B cell (primary cell): ENCODE data around the gene TCN2. TPM values are rescaled to one million over a fixed set of nuclear protein-coding genes. Genes with fewer than 3 reads are reported as not detected.
A peak's percentile ranks its signal among the peaks of the same experiment; 100 is the strongest.

ENCODE experiments used
- ATAC-seq: fragments of 200-7000 bp; cut with Tn5 transposase; one replicate; pipeline ENCODE4 v1.10.0; 2021; ENCODE audit warnings: low read depth, mild to moderate bottlenecking, moderate number of reproducible peaks, moderate library complexity
- CTCF ChIA-PET: fragments of 350-600 bp; sonication (Branson Sonifier 250); formaldehyde crosslinking; loops from one replicate; lab custom pipeline; 2021; ENCODE audit warnings: antibody characterized with exemption, inconsistent platforms; lab: Charles Lee
- POLR2A ChIA-PET: fragments of 350-600 bp; sonication (Branson Sonifier 250); formaldehyde crosslinking; loops from one replicate; lab custom pipeline; 2021; ENCODE audit warnings: antibody characterized with exemption; lab: Charles Lee
- DNase-seq: peaks from one replicate; pipeline ENCODE4 v3.0.0; 2013
- H2AFZ ChIP-seq: 2 replicates; pipeline ENCODE4 v1.6.1; 2012; ENCODE audit warnings: mild to moderate bottlenecking, low read depth, low read length; ENCODE audit not compliant: insufficient read depth, poor library complexity, severe bottlenecking
- H3K27ac ChIP-seq, 2 donors: 1 replicate in 1 of 2; 2 replicates in 1 of 2; pipeline ENCODE4 v1.5.1; 2012 to 2013; ENCODE audit warnings: low read length in 2 of 2, mild to moderate bottlenecking in 2 of 2, moderate library complexity in 1 of 2
- H3K27me3 ChIP-seq, 4 experiments: fragments of 200-600 bp in 1 of 4; sonication (generic) in 1 of 4; replicated peaks in 1 of 4; 1 replicate in 2 of 4; 2 replicates in 2 of 4; pipeline versions ENCODE4 v1.6.1 to v1.7.0; 2013 to 2016; ENCODE audit warnings: low read length in 3 of 4, mild to moderate bottlenecking in 2 of 4, mixed read lengths in 1 of 4, moderate library complexity in 1 of 4; ENCODE audit not compliant: insufficient read depth in 4 of 4, control insufficient read depth in 3 of 4; ENCODE audit errors: control extremely low read depth in 1 of 4
- H3K36me3 ChIP-seq, 2 experiments: replicated peaks in 1 of 2; 1 replicate in 1 of 2; 2 replicates in 1 of 2; pipeline versions ENCODE4 v1.6.1 to v1.7.1; 2013; ENCODE audit warnings: low read length in 1 of 2; ENCODE audit not compliant: insufficient read depth in 2 of 2, control insufficient read depth in 1 of 2; ENCODE audit errors: control extremely low read depth in 1 of 2, extremely low read depth in 1 of 2
- H3K4me1 ChIP-seq, 2 donors: fragments of 200-600 bp in 1 of 2; sonication (generic) in 1 of 2; 1 replicate in 1 of 2; 2 replicates in 1 of 2; pipeline versions ENCODE4 v1.5.1 to v1.6.1; 2013 to 2017; ENCODE audit warnings: low read length in 2 of 2; ENCODE audit not compliant: control insufficient read depth in 2 of 2, insufficient read depth in 2 of 2
- H3K4me2 ChIP-seq: replicated peaks from 2 replicates; pipeline ENCODE3; 2012; ENCODE audit warnings: mild to moderate bottlenecking, low read depth, low read length; ENCODE audit not compliant: poor library complexity, severe bottlenecking
- H3K4me3 ChIP-seq, 5 experiments: fragments of 200-600 bp in 1 of 5; sonication (generic) in 1 of 5; 1 replicate in 3 of 5; 2 replicates in 2 of 5; pipeline versions ENCODE4 v1.5.1 to v1.7.0; 2011 to 2016; ENCODE audit warnings: low read length in 4 of 5, mild to moderate bottlenecking in 4 of 5, low read depth in 2 of 5, control low read depth in 1 of 5, moderate library complexity in 1 of 5; ENCODE audit not compliant: insufficient read depth in 1 of 5; ENCODE audit errors: control extremely low read depth in 1 of 5, extremely low read depth in 1 of 5
- H3K79me2 ChIP-seq: fragments of 200-600 bp; sonication (generic); one replicate; pipeline ENCODE4 v1.6.0; 2016; ENCODE audit warnings: low read length; ENCODE audit not compliant: control insufficient read depth, insufficient read depth
- H3K9ac ChIP-seq: fragments of 200-600 bp; sonication (generic); 2 replicates; pipeline ENCODE4 v1.6.1; 2017; ENCODE audit warnings: mild to moderate bottlenecking, low read length, moderate library complexity
- H3K9me3 ChIP-seq, 3 donors: one replicate each; pipeline versions ENCODE4 v1.6.1 to v1.7.1; 2013; ENCODE audit warnings: low read length in 2 of 3; ENCODE audit not compliant: control insufficient read depth in 2 of 3, insufficient read depth in 1 of 3; ENCODE audit errors: control extremely low read depth in 1 of 3
- H4K20me1 ChIP-seq: 2 replicates; pipeline ENCODE4 v1.6.0; 2012; ENCODE audit warnings: mild to moderate bottlenecking, low read length; ENCODE audit not compliant: insufficient read depth, control insufficient read depth, poor library complexity, severe bottlenecking
- H3K27ac Mint-ChIP-seq: one replicate; pipeline ENCODE4 v1.8.0; 2021; ENCODE audit warnings: mixed read lengths
- H3K27me3 Mint-ChIP-seq: one replicate; pipeline ENCODE4 v1.8.0; 2021; ENCODE audit warnings: mixed read lengths
- H3K4me1 Mint-ChIP-seq: one replicate; pipeline ENCODE4 v1.8.0; 2021; ENCODE audit warnings: mixed read lengths
- H3K4me3 Mint-ChIP-seq: one replicate; pipeline ENCODE4 v1.8.0; 2021; ENCODE audit warnings: mixed read lengths
- H3K9me3 Mint-ChIP-seq: one replicate; pipeline ENCODE4 v1.8.0; 2022; ENCODE audit warnings: mixed read lengths; ENCODE audit not compliant: insufficient read depth
- CTCF ChIP-seq: fragments of 200-600 bp; IDR thresholded peaks from one replicate; pipeline ENCODE4 v1.8.0; 2022; ENCODE audit warnings: antibody characterized with exemption, mild to moderate bottlenecking
- EZH2 ChIP-seq: IDR thresholded peaks from 2 replicates; pipeline ENCODE4 v1.6.1; 2012; ENCODE audit warnings: borderline replicate concordance, low read depth, mild to moderate bottlenecking, moderate library complexity, low read length; ENCODE audit not compliant: insufficient read depth, poor library complexity, severe bottlenecking
- WGBS: methylation state at CpG from one replicate; pipeline ENCODE4 v1.1.5; 2013; ENCODE audit warnings: missing lambda C conversion rate; ENCODE audit not compliant: insufficient coverage; 5-methylcytosine and 5-hydroxymethylcytosine counted together
- intact Hi-C: fragments of 100-400 bp; cut with micrococcal nuclease; formaldehyde crosslinking; loops from one replicate; pipeline ENCODE4 v1.10.0; 2022
- polyA plus RNA-seq: library from polyadenylated mRNA; depleted of rRNA; stranded (reverse); fragments of >200 nt; gene quantifications from 2 replicates; pipeline ENCODE4 v1.2.3, GENCODE V29; 2012
- total RNA-seq, 2 donors: library from RNA; stranded (reverse); fragments of 120-200 nt in 1 of 2; gene quantifications; 1 replicate in 1 of 2; 2 replicates in 1 of 2; pipeline versions ENCODE4 v1.2.3 to v1.2.4, GENCODE V29; 2013 to 2022

The TCN2 gene
- total and polyA plus RNA-seq, 2 donors (not counting 1 experiment from before 2014, with no cell fraction given), result 0.37 to 0.40 TPM

- H3K27me3 Mint-ChIP-seq, result no peaks in the 10 kb centered on the region
- peak within 1 kb of the TSS; percentile 88 for H3K4me3 Mint-ChIP-seq
- H3K4me1 ChIP-seq, result peaks cover 18 to 28% of the 10 kb centered on the region in 2 donors
- TF ChIP-seq EZH2, result no peak
- TF ChIP-seq CTCF, result no peak
- H3K4me3 ChIP-seq, result peak within 1 kb of the TSS in 4 of 5 experiments; percentile 52 to 79 (median 65)
- peak within 1 kb of the TSS; percentile 93 for H2AFZ ChIP-seq
- intact Hi-C loops, result loop anchor here (1.0 to 2.0 kb wide), 4 partner anchors 14 to 334 kb away; partner anchors contain the start of genes DUSP18, TCN2 and TUG1
- no peaks in the 10 kb centered on the region for H4K20me1 ChIP-seq
- POLR2A ChIA-PET, result interaction anchor here (0.6 to 1.9 kb wide), 12 partner anchors 11 to 1002 kb away, joined by 3 to 10 read pairs (median 4); partner anchors contain the start of genes DUSP18, MORC2, PES1 and SMTN
- H3K27ac ChIP-seq, result peak within 1 kb of the TSS; percentile 82 to 88
- peak within 1 kb of the TSS; percentile 99 for H3K4me2 ChIP-seq
- H3K4me1 Mint-ChIP-seq, result peaks cover 19% of the 10 kb centered on the region
- peak; percentile 85 for ATAC-seq
- peak within 1 kb of the TSS; percentile 77 for H3K9ac ChIP-seq
- CTCF ChIA-PET, result interaction anchor here (0.6 to 4.8 kb wide), 27 partner anchors 10 to 788 kb away, joined by 3 to 105 read pairs (median 4); partner anchors contain the start of genes DUSP18, LIMK2, MORC2 and TCN2
- under 1% methylated on average over 75 of the region's 75 CpGs for WGBS
- no peaks in the 10 kb centered on the region for H3K9me3 ChIP-seq
- no peaks in the 10 kb centered on the region for H3K79me2 ChIP-seq
- DNase-seq, result peak; percentile 93
- peak within 1 kb of the TSS; percentile 94 for H3K27ac Mint-ChIP-seq
- H3K36me3 ChIP-seq, result no peaks in the 10 kb centered on the region
- peaks cover 3% of the 10 kb centered on the region for H3K9me3 Mint-ChIP-seq
- H3K27me3 ChIP-seq, result no peaks in the 10 kb centered on the region
Observed at GRCh38 chr22:30635273-30636225, 28.6 kb downstream of the TCN2 start, which contains the start of gene SLC35E4. SLC35E4 (plus strand) TSS chr22:30635781; CDS start chr22:30636451, 670 bp downstream.
